Fibroblast of peridontal ligament (primary cell): ENCODE measurements around the gene SPON1.

Experiments
- DNase-seq: peaks from one replicate; pipeline ENCODE4 v3.0.0-alpha.2; 2010; ENCODE audit errors: extremely low read depth

Gene SPON1

DNA sequence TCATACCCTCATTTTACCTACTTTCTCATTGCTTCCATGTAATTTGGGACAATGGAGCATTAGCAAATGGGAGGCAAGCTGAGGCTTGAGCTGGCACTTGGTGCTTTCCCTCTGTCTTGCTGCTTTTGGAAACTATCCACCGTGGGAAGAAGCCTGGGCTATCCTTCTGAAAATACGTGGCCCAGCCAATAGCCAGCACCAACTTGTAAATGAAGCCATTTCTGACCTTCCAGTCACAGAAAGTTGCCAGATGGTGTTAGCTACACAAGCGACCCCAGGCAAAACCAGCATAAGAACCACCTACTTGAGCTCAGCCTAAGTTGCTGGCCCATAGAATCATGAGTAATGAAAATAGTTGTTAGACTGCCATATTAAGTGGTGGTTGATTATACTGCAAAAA is 18.5 kb upstream of the SPON1 start:
- DNase-seq, result no peak

DNA sequence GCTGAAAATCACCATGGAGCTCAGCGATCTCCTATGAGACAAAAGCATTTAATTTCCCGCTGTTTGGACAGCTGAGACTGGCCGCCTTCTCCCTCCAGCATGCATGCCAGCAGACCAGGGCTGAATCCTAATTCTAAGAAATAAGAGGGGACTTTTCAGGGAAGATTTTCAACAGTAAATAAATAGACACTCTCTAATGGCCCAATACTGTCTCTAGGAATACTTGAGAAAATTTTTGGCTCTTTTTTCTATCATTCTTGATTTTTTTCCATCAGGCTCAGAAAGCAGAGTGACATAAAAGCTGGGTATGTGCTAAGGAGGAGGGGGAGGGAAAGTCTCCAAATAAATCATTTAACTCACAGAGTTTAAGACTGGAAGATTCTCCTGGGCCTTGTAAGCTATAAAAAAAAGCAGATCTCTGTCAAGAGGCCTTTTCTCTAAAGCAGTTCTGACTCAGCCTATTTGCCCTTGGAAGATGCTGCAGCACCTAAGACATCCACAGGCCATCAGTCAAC is 17.6 kb upstream of the SPON1 start:
- no peak for DNase-seq

DNA sequence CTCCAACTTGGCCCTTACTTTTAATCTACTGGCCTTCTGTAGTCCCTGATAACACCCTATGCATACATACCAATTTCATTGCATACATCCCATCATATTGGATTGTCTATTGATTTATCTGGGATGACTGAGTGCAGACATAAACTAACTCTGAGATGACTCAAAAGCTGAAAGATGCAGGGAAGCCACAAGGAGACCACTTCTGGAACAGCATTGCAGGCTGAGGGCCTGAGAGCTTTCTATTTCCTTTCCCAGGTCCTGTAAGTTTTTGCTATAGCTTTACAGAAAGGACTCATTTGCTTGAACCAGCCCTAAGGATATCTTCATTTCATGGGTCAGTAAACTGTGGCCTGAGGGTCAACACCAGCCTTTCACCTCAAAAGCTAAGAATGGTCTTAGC is 15.1 kb upstream of the SPON1 start:
- DNase-seq, result peak; percentile 30

DNA sequence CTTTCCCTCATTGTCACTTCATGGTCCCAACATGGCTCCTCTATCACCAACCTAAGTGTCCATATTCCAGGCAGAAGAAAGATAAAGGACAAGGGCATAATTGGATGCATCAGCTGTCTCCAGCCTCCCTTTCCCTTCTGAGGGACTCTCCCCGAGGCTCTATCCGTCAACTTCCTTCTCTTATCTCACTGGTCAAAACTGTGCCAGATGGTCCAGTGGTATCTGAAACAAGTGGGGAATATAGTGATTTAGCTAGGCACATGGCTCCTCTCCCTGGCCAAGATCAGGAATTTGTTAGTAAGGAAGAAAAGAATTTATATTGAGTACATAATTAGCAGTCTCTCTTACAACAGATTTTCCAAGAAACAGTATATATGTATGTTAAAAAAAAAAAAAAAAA is 12.6 kb upstream of the SPON1 start:
- DNase-seq, result no peak

DNA sequence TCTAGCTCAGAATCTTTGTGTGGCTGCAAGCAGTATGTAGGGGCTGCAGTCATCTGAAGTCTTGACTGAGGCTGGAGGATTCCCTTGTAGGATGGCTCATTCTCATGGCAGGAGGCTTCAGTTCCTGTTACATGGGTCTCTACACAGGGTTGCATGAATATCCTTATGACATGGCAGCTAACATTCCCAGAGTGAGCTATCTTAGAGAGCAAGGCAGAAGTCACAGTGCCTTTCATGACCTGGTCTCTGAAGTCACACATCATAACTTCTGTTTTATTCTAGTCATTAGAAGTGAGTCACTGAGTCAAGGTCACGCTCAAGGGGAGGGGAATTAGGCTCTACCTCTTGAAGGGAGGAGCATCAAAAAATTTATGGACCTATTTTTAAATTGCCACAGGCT is 10.3 kb upstream of the SPON1 start:
- no peak for DNase-seq

DNA sequence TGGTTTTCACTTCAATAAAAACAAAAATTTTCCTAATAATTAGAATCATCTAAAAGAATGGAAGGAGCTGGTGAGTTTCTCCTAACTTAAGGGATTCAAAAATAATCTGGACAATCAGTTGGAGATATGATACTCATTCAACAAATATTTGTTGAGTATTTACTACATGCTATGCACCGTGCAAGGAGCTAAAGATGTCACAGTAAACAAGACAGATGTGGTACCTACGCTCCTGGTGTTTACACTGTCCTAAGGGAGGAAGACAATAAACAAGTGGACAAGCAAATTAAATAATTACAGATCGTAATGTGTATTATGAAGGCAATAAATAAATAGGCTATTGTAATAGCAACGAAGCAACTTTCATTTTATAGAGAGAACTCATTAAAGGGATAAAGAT is 9.9 kb upstream of the SPON1 start:
- no peak for DNase-seq

DNA sequence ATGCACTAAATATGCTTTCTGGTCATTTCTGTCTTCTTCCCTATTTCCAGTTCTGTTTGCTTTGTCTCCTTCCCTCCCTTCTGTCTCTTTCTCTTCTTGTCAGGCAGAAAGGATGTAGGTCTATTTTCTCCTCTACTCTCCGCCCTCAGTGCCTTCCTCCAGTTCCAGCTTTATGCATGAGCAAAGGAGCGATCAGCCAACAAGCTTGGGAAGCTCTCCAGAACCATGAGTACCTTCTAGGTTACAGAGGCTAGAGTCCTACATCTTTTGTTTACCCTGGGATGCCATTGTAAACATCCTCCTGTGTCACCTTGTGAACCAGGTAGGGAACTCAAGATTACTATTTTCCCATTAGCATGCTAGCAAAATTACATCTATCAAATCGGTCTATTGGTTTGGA is 7.9 kb upstream of the SPON1 start:
- DNase-seq, result no peak

DNA sequence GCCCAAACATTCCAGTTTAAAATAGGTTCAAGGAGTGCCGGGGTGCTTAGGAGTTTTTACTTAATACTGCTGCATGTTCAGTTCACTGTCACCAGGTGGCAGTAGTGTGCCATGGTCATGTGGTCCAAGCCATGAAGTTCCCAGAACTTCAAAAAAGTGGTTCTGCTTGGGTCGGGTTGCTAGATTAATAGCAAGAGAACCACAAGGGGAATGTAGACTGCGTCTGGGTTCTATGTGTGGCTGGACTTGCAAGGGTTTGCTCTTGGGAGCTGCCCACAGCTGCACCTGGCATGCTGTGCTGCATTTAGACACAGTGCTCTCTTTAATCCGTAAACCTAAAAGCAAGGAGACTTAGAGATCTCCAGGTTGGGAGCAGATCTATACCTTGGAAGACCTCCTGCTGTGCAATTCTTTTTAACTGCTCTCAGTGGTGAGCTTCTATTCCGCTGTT is 6.5 kb upstream of the SPON1 start:
- peak; percentile 83 for DNase-seq

DNA sequence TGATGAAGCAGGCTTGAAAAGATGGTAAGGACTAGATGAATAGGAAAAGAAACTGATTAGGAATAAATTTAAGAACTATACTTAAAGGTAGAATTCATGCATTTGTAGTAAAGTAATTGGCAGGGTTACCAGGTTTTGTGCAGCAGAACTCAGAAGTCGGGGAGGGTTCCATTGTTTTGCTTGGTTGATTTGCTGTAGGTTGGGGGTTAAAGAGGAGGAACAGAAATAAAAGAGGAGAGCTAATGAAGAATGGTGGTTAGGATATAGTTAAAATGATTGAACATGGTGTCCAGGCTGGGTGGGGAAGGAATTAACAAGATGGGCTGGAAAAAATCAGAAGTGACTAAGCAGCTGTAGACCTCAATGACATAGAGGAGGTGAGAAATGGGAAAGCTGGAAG is 5.5 kb upstream of the SPON1 start:
- no peak for DNase-seq

DNA sequence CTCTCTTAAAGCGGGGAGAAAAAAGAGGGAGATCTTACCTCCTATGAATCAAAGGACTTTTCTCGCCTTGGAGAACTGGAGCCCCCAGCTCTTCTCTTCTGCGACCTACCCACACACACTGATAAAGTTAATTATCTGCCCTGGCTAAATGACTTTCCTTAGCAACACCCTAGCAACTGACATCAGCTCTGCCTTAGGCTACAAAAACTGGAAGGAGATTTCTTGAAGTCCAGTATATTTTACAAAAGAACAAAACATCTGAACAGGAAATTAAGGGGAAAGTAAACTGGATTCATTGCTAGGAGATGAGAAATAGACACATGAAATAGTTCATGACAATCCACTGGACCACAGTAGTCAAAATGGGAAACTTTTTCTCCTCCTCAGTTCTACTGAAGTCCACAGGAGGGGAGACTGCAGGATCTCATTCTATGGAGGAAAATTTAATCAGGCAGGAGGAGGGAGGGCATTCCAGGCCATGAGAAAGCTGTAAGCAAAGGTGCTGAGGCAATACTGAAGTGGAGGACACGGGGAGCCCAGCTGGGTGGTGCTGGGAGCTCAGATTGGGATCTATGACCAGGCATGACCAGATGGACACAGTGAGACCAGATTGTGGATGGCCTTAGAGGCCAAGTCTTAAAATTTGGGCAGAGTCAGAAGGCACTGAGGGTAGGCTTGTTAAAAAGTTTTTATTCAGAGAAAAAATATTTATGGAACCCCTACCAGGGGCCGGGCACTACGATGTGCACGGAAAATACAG is 3.7 kb upstream of the SPON1 start:
- no peak for DNase-seq

DNA sequence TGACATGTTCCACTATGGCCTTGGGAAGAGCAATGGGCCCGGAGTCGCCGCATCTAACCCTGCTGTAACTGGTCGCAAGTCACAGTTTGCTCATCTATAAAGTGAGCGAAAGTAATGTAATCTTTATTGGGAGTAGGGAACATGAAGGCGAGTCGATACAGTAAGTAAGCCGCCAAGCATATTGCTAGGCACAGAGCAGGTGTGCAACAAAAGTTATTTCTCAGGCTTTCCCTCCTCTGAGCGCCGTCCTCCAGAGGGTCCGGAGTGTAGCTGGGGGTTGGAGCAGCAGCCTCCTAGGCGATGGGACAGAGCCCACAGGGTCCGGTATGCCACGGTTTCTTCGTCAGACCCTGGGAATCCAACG is 343 bp upstream of the SPON1 start:
- no peak for DNase-seq

DNA sequence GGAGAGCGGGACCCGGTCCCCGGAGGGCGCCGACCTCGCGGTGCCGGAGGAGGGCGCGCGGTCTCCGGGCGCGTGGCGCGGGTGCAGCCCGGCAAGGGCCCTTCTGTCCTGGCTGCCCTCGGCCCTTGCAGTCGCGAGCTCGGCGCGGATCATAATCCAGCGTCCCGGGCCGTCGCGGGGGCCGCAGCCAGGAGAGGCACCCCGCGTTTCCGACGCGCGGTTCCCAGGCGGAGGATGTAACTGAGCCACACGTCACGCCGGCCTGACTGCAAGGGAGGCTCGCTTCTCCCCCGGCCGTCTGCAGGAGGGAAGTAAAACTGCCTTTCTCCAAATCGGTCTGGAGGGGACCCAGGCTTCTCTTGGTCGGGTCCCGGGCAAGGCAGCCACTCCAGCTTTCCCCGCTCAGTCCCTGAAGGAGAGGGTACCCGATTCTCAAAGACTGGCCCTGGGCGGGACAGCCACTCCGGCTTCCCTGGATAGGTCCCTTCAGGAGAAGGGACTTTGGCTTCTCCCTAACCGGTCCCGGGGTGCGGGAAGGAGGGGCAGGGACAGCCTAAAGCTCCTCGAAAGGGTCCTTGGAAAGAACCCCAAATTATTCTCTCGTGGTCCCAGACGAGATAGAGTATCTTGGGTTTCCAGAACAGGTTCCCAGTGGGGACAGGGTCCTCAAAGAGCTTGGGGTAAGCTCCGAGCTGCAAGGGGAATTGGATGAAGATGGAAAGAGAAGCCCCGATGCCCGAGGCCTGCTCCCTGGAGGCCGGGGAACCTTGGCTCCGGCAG is 836 bp downstream of the SPON1 start:
- DNase-seq, result no peak

DNA sequence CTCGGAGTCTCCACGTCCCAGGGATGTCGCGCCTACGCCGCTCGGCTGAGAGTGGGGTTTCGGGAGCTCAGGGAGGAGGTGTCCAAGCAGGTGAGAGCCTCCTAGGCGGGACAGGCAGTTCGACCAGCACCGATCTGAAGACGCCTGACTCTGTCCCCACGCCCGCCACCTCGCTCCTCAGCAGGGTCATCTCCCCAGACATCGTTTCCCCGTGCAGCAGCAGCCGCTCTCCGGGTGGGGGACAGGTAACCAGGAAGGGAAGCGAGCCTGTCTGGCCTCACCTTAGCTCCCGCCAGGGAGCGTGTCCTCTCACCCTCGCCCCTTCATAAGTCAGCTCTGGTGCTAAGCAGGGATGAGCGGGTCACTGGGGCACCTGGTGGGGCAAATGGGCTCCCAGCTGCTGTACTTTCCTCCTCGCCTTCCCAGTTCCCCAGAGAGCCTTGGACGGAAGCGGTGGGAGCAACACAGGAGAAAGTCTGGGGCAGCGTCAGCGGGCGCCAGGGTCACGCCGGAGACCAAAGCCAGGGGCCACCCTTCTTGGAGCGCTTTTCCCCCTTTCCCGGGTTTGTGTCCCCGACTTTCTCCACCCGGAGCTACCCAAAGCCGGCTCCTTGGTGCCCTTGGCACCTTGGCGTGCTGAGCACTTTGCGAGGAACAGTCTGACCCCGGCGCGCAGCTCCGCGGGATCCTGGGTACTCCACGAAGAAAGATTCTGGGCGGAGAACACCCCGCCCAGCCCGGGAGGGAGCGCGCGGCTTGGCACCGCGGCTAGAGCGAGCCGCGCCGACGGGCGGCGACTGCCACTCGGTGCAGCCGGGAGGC is 1.6 kb downstream of the SPON1 start:
- DNase-seq, result no peak

DNA sequence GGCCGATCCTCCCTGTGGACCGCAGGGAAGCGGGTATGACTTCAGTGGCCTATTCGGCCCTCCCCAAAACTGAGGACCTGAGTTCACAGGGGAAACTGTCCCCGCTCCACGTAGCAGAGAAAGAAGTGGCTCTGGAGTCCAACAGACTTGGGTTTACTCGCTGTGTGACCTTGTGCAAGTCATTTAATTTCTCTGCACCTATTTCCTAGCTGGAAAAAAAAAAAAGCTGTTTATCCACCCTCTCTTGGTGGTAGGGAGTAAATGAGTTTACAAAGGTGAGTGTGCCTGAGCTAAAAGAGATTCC is 2.2 kb downstream of the SPON1 start:
- DNase-seq, result no peak

DNA sequence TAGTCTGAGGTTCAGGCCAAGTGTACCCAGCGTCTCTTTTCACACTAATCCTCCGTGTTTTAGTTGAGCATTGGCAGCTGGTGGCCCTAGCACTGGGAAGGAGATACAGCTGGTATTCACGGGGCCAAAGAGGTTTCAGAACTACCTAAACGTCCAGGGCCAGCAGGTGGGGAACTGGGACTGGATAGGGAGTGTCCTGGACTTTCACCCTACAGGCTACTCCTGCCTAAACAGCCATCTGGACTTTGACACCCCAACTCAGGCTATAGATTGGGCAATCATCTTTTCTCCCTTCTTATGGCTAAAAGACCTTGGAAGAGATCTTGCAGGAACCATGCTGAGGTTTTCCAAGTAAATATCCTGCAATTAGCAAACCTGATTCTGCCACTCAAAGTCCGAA is 2.8 kb downstream of the SPON1 start:
- DNase-seq, result no peak

DNA sequence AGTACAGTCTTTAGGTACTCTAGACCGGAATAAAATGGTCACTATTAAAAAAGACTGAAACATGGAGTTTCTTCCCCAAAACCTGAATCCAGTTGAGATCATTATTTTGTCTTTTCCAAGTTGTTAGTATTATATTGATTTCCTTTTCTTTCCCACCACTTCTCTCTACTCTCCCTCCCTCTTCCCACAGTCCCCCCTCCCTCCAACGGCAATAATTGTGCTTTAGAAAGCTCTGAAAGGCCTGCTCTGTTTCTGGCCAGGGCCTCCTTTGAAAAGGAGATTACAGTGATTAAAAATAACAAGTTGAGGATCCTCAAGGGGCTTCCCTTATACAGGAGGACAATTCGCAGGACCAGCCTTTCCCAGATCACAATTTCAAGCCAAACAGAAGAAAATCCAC is 3.5 kb downstream of the SPON1 start:
- DNase-seq, result no peak

DNA sequence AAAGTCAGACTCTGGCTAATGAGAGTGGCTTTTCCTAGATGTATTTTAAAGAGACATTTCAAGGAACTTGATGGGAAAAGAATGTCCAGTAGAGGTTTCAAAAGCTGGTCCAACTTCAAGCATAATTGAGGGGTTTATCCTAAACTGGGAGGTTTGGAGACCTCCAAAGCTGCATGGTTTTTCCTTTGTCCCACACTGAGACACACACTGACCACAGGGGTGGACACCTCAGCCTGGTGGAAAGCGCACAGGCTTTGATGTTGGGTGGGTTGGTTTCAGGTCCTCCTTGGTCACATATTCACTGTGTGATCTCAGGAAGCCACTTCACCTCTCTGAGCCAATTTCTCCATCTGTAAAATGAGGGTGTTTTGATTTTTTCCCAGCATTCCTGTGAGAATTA is 4.0 kb downstream of the SPON1 start:
- no peak for DNase-seq

DNA sequence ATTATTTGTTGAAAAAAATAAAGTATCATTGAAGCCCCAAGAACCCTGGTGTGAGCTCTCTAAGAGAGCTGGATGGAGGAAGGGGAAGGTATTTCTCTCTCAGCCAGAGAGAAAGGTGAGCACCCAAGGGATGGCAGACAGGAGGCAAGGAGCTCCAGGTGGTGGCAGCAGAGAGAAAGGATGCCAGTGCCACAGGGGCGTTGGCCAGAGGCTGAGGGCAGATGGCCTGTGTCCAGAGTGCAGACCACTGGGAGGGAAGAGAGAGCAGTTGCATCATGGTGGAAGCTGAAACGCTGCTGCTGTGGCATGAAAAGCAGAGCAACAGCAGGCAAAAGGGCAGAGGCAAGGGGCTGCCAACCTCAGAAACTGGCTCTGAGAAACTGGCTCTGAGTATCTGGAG is 8.5 kb downstream of the SPON1 start:
- no peak for DNase-seq

DNA sequence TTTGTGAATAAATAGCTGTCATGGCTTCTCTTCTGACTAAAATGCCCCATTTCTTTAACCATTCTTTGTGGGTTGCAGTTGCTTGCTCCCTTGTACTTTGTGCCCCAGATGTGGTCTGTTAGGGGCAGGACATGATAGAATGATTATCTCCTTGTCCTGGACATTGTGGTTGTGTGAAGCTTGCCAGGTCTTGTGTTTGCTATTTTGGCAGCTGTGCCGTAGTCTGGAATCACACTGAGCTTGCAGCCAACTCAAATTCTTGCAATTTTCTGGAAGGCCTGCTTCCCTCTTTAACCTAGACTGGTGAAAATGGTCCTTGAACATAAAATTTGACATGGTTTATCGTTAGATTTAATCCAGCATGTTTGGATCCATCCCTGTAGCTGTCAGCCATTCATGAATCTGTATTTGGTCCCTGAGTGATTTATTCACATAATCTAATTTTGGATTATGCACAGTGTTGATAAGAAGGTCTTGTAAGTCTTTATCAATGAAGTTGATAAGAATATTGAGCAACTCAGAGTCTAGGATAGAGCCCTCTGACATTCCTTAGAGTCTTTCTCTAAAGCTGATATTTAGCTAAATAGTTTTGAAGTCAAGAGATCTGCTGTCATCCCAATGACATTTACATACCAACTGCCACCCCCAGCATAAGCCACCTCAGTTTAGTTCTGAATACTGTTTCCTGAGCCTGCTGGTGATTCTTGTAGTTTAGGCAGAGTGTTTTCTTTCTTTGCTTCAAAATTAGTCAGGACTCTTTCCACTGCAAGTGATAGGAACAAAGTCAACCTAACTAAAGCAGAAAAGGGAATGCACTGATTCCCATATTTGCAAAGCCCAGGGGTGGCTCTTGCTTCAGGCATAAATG is 9.8 kb downstream of the SPON1 start:
- DNase-seq, result no peak

DNA sequence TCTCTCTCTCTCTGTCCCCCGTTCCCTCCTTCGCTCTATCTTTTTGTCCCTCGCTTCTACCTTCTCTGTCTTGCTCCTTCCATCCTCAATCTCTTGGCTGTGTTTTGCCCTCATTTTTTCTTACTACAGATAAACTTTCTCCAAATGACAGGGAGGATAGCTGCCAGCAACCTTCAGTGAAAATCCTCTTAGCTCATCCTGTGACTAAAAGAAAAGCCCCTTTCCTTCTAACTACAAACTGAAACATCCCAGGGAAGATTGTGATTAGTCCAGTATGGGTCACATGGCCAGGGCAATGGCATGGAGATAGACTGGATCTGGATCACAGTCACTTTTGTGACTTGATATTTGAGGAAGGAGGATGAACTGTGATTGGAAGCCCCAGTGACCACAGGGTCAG is 10.4 kb downstream of the SPON1 start:
- no peak for DNase-seq

DNA sequence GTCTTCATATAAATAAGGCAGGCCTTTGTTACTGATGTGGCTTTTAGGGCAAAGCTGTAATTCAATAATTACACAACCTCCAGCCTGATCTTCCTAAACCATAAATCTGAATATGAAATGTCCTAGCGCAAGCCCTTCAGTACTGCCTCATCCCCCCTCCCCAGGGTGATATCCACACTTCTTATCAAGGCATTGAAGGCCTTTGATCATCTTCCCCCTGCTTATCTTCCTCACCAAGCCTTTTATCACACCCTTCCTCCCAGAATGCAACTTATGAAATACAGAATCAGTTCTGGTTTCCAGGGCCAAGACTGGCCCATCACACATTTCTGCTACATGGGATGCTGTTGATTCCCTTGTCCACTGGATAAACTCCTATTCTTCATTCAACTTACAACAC is 12.1 kb downstream of the SPON1 start:
- no peak for DNase-seq
